HG02678 (cell line): Measurements from ENCODE around the gene SERINC5.
"Not testable (repeated sequence)": the region's sequence is repeated elsewhere in the genome, so short reads cannot be mapped to it uniquely, and the experiment has no call there.

Experiments
- ATAC-seq: cut with Tn5 transposase; IDR thresholded peaks from one replicate; pipeline ENCODE4 v1.9.1; 2021; ENCODE audit warnings: mild to moderate bottlenecking, moderate library complexity; ENCODE audit not compliant: unreplicated experiment

SERINC5 gene

DNA sequence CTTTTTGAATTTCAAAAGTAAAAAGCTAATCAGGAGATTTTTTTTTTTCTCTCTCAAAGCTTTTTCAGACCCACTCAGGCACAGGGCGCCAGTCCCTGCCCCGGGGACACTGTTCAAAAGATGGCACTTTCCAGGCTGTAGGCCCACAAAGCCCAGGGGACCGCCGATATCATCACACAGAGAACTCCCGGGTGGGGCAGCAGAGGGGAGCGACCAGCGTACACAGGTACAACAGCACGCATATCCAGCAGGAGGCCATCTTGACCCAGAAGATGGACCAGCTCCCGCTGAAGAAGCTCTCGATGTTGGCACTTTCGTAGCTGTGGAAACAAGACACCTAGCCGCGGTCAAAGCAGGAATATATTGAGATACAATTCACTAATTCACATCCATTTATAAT, 112.4 kb downstream of the SERINC5 start:
- ATAC-seq: no peak

GRCh38 chr5:80142996-80143395, 112.9 kb downstream of the SERINC5 start:
- ATAC-seq: no peak

- no peak for ATAC-seq
These were observed 114.2 kb downstream of the SERINC5 start for GRCh38 chr5:80141681-80142080.

DNA sequence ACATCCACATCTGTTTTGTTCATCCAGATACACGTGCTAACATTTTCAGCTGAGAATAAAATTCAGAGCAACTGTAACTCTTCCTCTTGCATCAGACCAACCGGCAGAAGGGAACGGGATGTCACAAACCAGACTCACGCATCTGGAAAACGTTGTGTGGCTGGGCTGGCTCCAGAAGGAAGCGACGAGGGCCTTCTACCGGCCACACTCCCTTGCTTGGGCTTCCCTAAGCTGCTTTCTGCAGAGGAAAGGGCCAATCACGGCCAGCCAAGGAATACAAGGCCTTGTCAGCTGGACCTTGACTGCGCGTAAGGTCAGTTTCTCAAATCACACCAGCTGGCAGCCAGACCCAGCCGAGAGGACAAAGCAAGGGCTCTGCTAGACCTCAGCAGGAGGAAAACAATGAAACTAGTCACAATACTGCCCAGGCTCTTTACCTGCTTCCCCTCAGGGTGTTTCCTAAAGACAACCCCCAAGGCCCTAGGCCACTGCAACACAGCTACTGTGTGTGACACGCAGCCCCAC, 114.6 kb downstream of the SERINC5 start:
- ATAC-seq: no peak

GRCh38 chr5:80140496-80140895, 115.4 kb downstream of the SERINC5 start:
- no peak for ATAC-seq

- no peak for ATAC-seq
These were observed 116.3 kb downstream of the SERINC5 start for GRCh38 chr5:80139466-80139972.

GRCh38 chr5:80138486-80138885, 117.4 kb downstream of the SERINC5 start:
- no peak for ATAC-seq

- not testable (repeated sequence) for ATAC-seq
These were observed 119.0 kb downstream of the SERINC5 start for GRCh38 chr5:80136798-80137197.

DNA sequence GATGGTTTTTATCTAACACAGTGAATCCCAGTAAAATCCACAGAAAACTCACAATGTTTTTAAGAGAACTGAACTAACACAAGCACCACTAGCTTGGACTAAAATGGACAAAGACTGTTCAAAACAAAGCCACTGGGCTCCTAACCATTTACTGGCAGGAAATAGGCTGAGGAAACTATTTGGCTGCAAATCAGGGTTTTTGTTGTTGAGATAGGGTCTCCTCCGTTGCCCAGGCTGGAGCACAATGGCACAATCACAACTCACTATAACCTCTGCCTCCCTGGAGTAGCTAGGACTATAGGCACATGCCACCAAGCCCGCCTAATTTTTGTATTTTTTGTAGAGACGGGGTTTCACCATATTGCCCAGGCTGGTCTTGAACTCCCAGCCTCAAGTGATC, 121.0 kb downstream of the SERINC5 start:
- ATAC-seq: no peak

DNA sequence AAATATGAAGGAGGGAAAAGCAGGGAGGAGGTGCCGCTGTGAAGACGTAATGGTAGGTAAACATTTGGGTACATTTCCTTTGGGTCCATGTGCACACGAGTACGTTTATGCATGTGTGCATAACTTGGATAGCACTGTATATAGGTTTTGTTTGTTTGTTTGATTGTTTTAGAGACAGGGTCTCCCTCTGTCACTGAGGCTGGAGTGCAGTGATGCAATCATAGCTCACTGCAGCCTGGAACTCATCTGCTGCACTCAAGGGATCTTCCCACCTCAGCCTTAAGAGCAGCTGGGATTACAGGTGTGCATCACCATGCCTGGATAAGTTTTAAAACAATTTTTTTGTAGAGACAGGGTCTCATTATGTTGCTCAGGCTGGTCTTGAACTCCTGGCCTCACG, 126.7 kb downstream of the SERINC5 start:
- no peak for ATAC-seq

GRCh38 chr5:80128141-80128540, 127.7 kb downstream of the SERINC5 start:
- ATAC-seq: no peak

GRCh38 chr5:80127116-80127552, 128.7 kb downstream of the SERINC5 start:
- ATAC-seq: no peak

DNA sequence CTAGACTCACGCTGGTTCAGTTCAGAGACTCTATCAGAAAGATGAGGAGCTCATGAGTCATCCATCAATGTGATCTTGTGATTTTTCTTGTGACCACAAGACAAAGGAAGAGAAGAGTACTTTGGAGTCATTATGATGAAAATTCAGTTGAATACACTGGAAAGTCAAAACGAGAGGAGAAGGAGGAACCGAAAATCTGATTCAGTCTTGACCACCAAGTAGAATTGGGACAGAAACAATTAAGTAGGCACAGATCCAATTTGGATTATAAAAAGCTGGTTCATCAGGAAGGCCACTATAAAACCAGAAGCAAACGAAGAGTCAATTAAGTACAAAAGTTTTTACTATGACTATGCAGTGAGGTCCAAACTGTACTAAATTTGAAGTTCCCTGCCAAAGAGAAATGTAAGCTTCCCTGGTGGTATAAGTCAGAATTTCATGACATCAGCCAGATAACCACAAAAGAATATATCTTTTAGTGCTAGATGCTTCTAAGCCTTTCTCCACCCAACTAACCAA, 129.8 kb downstream of the SERINC5 start:
- peak; percentile 58 for ATAC-seq

GRCh38 chr5:80125022-80125961, 130.6 kb downstream of the SERINC5 start:
- ATAC-seq: peak; percentile 84

GRCh38 chr5:80124121-80124918, 131.5 kb downstream of the SERINC5 start:
- no peak for ATAC-seq

GRCh38 chr5:80122579-80122978, 133.3 kb downstream of the SERINC5 start:
- no peak for ATAC-seq

- no peak for ATAC-seq
These were observed 136.5 kb downstream of the SERINC5 start for GRCh38 chr5:80119372-80119771.

DNA sequence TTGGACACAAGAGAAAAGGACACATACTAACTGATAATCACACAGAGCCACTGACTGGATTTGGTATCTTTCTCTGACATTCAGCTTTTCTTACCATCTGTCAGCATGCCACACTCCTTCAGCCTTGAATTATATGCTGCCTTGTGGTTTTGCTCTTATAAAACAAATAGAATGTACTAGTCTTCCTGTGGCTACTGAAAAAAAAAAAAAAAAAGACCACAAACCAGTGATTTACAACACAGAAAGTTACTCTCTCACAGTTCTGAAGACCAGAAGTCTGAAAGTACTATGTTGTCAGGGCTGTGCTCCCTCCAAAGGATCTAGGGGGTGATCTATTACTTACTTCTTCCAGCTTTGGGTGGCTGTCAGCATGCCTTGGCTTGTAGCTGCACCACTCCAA, 138.4 kb downstream of the SERINC5 start:
- ATAC-seq: no peak

DNA sequence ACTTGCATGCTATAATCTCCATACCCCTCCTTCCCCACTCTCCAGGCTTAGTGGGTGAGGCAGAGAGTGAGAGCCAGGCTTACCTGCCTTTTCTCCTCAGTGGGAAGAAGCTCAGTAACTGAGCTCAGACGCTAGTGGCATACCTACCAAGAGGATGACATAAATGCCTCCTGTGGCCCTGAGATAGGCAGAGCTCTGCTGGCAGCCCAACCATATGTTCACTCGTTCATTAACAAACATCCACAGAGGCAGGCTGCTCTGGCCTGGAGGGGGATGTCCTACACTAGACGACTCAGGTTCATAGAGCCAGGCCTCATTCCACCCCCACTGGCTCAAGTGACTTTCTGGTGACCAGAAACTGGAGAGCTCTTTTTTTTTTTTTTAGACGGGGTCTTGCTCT, 139.4 kb downstream of the SERINC5 start:
- ATAC-seq: no peak

GRCh38 chr5:80116000-80116399, 139.8 kb downstream of the SERINC5 start:
- ATAC-seq: no peak

DNA sequence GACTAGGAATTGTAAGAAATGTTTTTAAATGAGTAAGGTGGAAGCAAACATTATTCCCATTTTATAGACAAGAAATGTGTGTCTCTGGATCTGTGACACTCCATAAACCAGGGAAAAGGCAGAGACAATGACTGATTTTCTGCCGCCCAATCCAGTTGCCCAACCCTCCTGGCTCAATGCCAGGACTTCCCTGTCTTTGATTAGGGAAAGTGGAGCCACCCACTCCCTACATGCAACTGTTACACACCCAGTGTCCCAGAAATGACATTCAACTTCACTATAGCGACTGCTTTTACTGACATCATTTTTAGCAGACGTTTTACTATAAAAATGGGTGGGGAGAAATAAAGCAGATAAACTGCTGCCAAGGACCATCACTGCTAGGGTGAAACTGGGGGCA, 141.0 kb downstream of the SERINC5 start:
- ATAC-seq: no peak
